SK-N-DZ (cell line): Measurements from ENCODE around the gene CYP2S1. TPM values are rescaled to one million over a fixed set of nuclear protein-coding genes. Genes with fewer than 3 reads are reported as not detected.
"Not testable (repeated sequence)": the region's sequence is repeated elsewhere in the genome, so short reads cannot be mapped to it uniquely, and the experiment has no call there.

Source experiments
- DNase-seq: peaks from one replicate; pipeline ENCODE4 v3.0.0-alpha.2; 2015; ENCODE audit warnings: low spot score
- polyA plus RNA-seq, 2 experiments: library from polyadenylated mRNA; depleted of rRNA; stranded (reverse); fragments of >200 nt; gene quantifications; 2 replicates each; pipeline ENCODE4 v1.2.3, GENCODE V29; 2014

Gene CYP2S1, protein sequence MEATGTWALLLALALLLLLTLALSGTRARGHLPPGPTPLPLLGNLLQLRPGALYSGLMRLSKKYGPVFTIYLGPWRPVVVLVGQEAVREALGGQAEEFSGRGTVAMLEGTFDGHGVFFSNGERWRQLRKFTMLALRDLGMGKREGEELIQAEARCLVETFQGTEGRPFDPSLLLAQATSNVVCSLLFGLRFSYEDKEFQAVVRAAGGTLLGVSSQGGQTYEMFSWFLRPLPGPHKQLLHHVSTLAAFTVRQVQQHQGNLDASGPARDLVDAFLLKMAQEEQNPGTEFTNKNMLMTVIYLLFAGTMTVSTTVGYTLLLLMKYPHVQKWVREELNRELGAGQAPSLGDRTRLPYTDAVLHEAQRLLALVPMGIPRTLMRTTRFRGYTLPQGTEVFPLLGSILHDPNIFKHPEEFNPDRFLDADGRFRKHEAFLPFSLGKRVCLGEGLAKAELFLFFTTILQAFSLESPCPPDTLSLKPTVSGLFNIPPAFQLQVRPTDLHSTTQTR
- not detected in 2 replicates for polyA plus RNA-seq (2014; cell fraction: cytosol; rRNA removed)
- not detected in 2 replicates for polyA plus RNA-seq (2014; cell fraction: nucleus; rRNA removed)

DNA sequence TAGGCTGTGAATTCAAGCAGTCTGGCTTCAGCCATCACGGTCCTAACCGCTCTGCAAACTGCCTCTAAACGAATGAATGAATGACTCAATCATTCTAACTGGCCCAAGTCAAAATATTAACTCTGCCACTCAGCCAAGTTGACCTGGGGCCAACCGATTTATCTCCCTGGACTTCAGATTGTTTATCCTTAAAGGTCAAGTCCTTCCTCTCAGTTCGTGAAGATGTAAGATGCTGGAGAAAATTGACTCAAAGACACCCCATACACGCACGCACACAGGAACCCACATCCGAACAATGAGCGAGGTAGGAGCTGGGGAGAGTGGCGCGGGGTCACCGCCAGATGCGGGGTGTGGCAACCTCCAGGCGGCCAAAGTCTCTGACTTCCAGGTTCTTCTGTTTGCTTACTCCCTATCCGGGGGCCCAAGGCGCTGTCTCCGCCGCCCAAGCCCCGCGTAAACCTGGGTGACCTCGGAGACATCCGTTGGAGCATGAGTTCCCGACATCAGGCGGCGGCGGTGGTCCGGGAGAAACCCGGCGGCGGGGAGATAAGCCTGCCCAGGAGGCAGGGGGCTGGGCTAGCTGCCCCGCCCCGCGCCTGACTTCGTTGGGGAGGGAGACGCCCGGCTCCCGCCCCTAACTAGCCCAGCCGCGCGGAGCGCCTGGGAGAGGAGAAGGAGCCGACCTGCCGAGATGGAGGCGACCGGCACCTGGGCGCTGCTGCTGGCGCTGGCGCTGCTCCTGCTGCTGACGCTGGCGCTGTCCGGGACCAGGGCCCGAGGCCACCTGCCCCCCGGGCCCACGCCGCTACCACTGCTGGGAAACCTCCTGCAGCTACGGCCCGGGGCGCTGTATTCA, at the start of gene CYP2S1:
TSS of gene CYP2S1 (plus strand) at position 646 of the 856 bp plus-strand sequence. CDS start at position 692, 46 bp downstream.
- no peak for DNase-seq

DNA sequence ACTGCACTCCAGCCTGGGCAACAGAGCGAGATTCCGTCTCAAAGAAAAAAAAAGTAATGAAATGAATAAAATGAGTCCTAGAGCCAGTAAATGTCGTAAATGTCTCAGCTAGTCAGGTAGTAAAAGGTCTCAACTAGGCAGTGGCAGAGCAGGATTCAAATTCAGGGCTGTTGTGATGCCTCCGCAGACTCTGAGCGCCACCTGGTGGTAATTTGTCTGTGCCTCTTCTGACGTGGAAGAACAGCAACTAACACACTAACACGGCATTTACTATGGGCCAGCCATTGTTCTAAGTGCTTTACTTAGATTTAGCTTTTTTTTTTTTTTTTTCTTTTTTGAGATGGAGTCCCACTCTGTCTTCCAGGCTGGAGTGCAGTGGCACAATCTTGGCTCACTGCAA, 48.6 kb upstream of the CYP2S1 start:
- DNase-seq, result peak; percentile 58

DNA sequence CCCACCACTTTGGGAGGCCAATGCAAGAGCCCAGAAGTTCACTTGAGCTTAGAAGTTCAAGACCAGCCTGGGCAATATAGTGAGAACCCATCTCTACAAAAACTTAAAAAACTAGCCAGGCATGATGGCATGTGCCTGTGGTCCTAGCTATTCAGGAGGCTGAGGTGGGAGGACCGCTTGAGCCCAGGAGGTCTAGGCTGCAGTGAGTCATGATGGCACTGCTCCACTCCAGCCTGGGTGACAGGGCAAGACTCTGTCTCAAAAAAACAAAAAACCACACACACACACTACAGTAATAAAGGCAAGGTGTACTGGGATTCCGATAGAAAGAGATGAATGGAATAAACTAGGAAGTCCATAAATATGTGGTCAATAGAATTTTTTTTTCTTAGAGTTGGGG, 43.2 kb upstream of the CYP2S1 start:
- DNase-seq, result no peak

DNA sequence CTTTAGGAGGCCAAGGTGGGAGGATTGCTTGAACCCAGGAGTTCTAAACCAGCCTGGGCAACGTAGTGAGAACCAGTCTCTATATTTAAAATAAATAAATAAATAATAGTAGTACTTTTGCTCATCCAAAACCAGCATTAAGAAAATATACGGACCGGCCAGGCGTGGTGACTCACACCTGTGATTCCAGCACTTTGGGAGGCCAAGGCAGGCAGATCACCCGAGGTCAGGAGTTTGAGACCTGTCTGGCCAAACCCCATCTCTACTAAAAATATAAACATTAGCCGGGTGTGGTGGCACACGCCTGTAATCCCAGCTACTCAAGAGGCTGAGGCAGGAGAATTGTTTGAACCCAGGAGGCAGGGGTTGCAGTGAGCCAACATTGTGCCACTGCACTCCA, 42.0 kb upstream of the CYP2S1 start:
- DNase-seq, result not testable (repeated sequence)

DNA sequence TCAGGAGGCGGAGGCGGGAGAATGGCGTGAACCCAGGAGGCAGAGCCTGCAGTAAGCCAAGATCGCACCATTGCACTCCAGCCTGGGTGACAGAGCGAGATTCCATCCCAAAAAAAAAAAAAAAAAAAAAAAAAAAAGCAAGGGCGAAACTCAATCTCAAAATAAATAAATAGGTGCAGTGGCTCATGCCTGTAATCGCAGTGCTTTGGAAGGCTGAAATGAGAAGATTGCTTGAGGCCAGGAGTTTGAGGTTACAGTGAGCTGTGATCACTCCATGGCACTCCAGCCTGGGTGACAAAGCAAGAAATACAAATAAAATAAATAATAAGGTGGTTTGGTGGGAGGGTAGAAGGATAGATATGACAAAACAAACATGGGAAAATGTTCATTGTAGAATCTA, 39.0 kb upstream of the CYP2S1 start:
- DNase-seq, result no peak

DNA sequence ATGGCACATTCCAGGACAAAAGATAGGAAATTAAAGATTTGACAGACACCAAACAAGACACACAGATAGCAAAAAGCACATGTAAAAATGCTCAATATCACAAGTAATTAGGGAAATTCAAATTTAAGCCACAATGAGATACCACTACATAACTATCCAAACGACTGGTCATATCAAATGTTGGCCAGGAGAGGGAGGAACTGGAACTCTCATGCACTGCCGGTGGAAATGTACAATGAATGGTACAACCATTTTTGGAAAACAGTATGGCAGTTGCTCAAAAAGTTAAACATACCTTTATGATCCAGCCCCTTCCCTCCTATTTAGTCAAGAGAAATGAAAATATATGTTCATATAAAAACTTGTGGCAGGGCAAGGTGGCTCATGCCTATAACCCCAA, 36.8 kb upstream of the CYP2S1 start:
- no peak for DNase-seq

DNA sequence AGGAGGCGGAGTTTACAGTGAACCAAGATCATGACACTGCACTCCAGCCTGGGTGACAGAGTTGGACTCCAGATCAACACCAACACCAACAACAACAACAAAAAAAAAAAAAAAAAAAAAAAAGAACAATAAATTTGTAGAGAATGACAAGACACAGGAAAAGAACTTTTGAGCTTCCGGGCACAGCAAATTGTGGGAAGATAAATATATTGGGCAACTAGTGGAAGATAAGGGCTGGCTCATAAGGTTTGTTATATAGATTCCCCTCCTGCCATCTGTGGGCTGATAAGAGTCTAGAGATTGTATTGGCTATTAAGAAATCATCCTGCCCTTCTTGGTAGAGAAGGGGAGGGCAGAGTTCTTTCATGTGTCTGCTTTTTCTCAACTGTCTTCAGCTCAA, 33.1 kb upstream of the CYP2S1 start:
- DNase-seq, result no peak

DNA sequence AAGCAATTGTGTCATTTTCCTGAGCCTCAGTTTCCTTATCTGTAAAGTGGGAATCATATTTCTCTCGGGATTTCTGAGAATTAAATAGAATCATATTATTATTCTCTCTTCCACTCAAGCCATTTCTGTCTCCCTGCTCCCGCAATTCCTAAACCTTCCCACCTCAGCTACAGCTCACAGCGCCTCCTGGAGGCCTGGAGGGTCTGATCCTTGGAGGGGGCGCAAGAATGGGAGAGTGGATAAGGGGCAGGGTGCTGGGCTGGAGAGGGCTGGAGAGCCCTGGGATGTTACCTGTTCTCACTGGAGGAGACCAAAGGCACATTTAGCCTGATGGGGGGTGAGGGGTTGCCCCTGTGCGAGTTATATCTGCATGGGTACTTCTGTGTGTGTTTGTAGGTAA, 31.1 kb upstream of the CYP2S1 start:
- no peak for DNase-seq

DNA sequence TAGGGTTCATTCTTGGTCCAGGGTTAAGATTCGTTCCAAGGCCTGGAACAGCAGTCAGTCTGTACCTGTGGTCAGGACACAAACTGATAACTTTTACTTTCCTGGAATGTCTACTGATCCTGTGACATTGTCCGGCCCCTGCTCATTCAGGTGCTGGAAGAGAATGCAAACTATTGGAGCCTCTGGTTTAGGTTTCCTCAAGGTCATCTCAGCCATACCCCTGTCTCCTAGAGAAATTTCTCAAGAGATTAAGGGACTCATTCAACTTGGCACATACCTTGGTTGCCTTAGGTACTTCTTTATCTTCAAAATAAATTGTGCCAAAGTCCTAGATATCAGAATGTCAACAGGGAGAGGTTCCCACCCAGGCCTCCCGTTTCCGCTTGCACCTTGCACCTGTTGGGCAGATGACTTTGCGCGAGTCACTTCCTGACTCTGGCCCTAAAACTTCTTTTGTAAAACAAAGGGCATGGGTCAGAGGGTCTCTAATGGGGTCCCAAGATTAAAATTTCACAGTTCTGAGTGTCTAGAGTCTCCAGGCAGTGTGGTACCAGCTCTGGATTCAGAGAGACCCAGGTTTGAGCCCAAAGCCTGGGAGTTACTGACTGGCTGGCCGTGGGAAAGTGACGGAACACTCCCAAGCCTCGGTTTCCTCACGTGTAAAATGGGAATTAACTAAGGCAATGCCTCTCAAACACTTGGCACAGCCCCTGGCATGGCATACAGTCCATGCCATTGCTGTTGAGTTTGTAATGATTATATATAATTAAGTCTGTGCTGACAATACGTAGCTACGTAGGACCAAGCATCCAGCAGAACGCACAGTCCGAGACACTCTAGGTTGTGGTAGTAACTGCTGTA, 25.8 kb upstream of the CYP2S1 start:
- no peak for DNase-seq

DNA sequence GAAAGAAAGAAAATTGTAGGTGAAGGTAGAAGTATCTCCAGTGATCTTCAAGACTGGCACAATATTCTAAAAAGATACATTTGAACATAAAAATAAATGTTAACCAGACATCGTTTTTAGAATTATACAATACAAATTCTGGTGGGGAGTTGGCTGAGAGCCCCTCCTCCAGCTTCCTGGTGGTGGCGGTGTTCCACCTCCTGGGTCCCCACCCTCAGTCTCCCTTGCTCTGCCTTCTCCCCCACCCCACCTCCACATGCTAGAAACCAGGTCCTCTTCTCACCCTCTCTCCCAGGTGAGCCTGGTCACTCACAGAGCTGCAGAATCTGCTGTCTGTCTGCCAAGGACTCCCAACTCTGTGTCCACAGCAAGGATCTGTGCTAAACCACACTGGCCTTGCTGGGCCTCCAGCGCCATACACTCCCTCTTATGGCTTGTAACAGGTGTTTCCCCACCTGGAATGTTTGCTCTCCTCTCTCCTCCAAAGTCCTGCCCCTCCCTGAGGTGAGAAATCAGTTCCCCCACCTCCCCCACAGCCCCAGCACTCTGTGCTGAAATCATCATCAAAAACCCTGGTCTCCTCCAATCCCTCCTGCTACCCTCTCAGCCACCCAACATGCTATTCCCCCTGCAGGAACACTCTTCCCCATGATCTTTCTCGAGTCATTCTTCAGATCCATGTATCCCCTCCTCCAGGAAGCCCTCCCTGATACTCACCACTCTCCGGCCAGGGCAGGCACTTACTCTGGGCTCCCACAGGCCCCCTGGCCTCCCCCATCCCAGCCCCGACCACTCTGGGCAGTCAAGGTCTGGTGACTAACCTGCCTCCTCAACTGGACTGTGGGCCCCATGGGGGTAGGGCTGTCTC, 20.5 kb upstream of the CYP2S1 start:
- no peak for DNase-seq

DNA sequence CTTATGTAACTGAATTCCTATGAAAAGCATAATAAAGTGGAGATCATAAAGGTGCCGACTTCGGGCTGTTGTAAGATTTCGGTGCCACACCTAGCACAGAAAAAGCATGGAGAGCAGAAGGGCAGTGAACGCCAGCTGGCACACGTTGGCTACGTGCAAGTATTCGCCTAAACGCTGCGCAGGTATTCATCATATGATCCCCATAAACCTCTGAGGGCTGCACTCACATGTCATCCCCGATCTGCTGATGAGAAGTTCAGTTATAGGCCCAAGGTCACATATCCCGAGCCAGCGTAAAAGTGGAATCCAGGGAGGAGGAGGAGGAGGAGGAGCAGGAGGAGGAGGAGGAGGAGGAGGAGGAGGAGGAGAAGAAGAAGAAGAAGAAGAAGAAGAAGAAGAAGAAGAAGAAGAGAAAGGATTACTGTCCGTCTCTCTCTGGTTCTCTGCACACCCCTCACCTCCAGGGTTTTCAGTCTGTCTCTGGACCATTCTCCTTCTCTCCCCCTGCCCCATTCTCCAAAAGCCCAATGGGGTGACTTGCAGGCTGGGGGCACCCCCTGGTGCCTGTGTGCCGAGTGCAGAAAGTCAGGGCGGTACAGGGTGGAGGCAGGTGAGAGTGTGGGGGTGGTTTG, 18.6 kb upstream of the CYP2S1 start:
- DNase-seq, result no peak

DNA sequence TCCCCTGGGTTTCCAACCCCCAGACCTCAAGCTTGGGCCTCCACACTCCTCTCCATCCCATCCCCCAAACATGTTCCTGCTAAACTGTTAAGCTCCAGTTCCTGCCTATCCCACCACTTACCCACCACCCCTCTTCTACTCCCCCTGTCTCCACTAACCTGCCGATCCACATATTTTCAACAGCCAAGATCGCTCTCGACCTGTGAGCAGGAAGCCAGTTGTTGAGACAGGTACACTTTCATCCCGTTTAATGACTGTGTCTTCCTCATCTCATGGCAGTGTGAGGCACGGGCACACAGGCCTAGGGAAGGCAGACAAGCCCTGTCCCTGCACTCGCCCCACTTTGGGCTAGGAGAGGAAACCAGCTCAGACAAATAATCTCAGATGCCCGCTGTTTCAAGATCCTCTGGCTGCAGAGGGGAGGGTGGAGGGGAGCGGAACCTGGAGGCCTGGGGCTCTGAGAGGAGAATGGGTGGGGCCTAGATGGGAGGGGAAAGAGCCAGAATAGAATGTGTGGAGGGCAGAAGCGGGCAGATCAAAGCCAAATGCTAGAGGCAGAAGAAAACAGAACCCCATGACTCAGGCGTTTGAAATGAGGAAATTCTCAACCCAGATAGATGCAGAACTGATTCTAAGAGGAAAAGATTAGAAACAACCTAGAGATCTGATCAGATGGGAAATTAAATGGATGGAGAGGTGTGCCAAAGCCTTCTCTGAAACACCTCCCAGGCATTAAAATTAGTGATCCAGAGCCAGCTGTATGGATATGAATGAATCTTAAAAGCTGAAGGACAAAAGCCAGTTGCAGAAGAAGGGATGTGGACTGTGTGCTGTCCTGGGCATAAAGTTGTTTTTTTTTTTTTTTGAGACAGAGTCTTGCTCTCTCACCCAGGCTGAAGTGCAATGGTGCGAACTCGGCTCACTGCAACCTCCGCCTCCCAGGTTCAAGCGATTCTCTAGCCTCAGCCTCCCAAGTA, 16.9 kb upstream of the CYP2S1 start:
- no peak for DNase-seq

DNA sequence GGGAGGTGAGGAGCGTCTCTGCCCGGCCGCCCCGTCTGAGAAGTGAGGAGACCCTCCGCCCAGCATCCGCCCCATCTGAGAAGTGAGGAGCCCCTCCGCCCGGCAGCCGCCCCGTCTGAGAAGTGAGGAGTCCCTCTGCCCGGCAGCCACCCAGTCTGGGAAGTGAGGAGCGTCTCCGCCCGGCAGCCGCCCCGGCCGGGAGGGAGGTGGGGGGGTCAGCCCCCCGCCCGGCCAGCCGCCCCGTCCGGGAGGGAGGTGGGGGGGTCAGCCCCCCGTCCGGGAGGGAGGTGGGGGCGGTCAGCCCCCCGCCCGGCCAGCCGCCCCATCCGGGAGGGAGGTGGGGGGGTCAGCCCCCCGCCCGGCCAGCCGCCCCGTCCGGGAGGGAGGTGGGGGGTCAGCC, 12.8 kb upstream of the CYP2S1 start:
- DNase-seq, result not testable (repeated sequence)

DNA sequence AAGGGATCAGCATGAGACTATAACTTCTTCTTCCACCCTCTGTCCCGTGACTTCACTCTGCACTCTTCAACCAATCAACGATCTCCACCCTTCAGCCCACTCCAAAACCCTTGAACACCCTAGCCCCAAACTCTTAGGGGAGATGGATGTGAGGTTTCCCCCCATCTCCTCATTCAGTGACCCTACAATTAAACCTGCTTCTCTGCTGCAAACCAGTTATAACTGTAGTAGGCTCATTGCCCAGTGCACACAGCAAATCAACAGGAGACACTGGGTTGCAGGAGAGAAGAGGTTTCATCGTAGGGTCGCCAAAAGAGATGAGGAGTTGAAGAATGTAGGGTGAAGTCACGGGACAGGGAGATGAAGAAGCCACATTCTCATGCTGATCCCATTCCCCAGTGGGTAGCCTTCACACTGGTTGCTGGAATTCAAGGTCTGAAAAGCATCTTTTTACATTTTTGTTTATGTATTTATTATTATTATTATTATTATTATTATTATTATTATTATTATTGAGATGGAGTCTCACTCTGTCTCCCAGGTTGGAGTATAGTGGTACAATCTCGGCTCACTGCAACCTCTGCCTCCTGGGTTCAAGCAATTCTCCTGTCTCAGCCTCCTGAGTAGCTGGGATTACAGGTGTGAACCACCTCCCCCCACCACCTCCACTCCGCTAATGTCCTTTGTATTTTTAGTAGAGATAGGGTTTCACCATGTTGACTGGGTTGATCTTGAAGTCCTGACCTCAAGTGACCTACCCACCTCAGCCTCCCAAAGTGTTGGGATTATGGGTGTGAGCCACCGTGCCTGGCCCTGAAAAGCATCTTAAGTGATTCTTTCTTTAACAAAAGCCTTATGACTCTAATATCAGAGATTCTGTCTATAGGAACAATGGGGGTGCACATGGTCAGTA, 5.8 kb upstream of the CYP2S1 start:
- DNase-seq, result no peak

DNA sequence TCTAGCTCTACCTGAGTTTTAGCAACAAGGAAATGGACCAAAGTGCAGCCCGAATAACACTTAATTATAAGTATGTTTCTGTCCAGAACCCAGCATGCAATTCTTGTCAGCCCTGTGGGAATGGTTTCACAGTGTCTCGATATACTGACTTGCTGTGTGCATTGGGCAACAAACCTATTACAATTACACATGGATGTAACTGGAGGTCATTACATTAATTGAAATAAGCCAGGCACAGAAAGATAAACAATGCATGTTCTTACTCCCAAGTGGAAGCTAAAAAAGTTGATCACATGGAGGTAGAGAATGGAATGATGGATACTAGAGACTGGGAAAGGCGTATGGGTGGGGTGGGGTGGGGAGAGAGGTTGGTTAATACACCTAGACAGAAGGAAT, 5.1 kb upstream of the CYP2S1 start:
- no peak for DNase-seq

DNA sequence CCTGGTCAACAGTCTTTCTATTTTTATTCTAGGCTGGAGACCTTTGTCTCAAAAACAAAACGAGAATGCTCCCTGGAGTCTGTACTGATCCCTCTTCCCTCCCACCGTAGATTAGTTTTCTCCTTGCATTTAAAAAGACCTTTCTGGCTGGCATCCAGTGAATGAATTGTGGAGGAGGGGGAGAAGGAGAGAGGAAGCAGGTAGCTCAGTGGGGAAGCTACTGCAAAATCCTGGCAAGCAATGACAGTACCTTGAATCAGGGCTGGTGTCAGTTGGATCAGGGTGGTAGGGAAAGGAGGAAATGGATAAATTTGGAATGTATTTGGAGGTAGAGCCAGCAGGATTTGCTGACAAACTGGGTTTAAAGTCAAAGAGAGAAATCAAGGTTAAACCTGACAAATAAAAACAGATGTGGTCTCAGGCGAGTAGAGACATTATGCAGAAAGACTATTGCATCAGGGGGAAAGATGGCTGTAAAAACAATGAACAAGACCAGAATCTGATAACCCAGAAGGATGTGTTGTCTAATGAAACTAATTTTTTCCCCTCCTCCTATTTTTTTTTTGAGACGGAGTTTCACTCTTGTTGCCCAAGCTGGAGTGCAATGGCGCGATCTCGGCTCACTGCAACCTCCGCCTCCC, 3.5 kb upstream of the CYP2S1 start:
- no peak for DNase-seq
